Measurements from ENCODE around the gene TNS3.
"Not testable (repeated sequence)": the region's sequence is repeated elsewhere in the genome, so short reads cannot be mapped to it uniquely, and the experiment has no call there.

The TNS3 gene

DNA sequence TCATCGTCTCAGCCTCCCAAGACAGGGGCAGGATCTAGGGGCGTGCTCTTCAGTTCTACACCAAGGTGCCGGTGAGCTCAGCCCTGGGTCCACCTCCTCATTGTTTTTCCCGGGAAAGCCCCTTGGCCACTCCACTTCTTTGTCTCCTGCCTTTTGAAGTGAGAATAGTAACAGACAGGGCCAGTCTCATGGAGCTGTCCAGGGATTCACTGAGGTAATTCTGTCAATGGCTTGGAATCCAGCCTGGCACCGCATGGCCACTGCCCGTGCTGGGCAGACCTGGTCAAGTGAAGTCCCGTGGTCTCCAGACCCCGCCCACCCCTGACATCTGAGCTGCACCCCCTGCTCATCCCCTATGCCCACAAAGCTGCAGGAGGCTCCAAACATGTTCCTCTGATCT lies 138.9 kb downstream of the TNS3 start:
- peak; percentile 23 for DNase-seq

DNA sequence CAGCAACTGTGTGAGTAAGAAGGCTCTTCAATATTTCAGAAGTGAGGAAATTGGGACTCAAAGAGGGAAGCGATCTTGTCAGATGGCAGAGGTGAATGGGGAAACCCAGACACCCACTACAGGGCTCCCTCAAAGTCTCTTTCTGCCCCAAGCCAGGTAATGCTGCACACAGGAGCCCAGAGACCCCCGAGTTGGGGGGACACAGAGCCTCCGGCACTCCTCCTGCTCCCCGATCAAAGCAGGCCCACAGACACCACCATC lies 139.4 kb downstream of the TNS3 start:
- no peak for DNase-seq

DNA sequence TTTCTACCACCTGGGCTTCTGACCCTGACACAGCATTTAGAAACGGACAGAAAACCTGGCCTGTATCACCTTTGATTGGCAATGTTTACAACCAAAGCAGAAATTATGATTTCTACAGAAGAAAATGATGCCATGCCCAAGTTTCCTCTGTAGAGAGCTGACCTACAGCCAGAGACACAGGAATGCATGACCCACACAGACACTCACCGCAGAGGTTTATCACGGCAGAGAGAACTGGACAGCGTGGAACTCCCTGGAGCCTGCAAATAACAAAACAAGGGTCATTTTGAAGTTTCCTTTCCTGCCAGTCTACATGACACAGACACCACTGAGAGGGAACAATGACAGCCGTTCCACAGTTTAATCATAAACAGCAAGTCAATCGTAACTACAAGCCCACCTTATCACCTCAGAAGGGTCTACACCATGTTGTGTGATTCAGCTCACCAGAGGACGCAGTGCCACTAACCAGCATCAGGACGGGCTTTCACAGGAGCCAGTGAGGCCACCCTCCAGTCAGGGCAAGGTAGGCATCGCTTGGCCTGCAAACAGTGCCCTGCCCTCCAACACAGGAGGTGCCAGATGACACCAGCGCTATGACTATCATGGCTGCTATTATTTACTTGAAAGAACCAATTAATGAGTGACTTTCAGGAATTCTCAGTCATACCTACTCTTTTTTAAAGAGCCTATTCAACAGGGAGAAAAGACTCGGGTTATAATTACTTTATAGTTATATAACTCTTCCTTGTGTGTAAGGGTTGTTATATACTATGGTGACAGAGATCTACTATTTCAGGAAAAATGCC lies 139.9 kb downstream of the TNS3 start:
- peak; percentile 39 for DNase-seq

DNA sequence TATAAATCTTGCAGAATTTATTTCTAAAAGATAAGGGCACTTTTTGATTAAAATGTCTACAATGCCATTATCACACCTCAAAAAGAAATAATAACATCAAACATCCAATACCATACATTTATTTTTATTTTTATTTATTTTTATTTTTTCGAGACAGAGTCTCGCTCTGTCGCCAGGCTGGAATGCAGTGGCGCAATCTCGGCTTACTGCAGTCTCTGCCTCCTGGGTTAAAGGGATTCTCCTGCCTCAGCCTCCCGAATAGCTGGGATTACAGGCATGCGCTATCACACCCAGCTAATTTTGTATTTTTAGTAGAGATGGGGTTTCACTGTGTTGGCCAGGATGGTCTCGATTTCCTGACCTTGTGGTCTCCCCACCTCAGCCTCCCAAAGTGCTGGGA lies 140.9 kb downstream of the TNS3 start:
- DNase-seq: not testable (repeated sequence)

DNA sequence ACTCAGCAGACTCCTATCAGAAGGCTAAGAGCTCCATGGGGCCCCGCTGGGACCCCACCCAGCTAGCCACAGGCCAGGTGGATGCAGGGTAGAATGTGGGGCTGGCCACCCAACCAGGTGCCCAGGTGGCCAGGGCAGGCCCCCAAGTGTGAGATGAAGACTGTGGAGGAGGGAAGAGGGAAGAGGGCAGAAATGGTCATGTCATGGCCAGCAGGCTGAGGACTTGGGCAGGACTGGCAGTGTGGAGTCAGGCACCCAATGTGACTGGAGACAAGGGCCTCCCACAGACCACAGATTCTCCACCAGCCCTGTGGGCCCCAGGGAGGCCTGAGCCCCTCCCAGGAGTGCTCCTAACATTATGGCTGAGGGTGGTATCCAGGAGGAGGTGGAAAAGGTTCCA lies 141.6 kb downstream of the TNS3 start:
- DNase-seq: no peak

DNA sequence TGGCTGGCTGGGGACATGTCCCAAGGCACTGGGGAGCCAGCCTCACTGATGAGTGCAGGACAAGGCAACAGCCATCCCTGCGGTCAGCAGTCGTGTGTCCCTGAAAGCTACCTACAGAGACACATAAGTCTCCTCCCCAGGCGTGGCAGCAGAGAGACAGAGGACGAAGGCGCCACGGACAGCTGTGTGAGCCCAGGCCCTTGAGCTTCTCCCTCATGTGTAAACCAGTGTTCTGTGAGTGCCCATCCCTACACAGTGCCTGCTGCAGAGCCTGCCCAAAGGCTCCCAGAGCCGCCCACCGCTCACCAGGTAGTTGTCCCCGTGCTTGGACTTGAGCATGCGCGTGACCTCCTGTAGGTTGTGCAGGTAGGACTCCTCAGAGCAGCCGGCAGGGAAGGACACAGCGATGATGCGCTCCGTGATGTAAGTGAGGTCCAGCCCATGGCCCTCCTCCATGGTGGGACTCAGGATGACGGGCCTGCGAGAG lies 142.7 kb downstream of the TNS3 start:
- DNase-seq: no peak

DNA sequence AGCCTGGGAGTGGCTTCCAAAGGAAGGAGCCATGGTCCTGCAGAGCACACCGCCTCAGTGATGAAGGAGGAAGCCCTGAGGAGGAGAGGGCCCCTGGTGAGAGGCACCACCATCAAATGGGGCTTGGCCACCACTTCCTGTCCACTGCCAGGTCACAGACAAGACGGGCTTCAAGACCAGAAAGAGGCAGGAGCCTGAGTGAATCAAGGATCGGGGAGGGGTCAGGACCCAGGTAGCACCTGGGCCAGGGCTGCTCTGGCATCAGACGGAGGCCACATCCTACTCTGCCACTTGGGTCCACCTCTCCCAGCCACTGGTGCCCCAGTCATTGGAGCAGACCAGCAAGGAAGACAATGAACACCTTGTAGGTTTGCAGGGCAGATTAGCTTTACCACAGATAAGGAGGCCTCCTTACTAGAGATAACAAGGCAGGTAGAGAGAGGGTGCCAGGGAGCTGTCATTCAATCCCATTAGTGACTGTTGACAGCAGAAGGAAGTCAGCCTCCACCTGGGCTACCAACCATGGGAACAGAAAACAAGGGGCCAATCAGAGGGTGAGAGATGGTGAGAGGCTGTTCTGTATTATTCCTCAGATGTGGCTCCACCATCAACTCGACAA lies 143.4 kb downstream of the TNS3 start:
- no peak for DNase-seq

DNA sequence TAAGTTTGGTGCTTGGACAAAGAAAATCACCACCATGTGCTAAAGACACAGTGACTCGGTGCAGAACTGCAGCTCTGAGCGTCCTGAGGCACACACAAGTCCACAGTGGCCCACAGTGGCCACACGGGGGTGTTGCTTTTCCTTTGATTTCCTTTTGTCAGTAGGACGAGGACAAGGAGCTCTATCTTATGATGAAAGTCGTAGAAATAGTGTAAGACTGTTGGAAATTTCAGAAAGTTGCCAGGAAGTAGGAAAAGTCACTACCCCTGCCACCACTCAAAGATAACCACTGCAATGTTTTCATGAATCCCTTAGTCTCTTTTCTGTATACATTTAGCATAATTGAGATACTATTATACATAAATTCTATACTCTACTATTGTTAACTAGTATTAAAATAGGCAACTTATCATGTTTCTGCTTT lies 146.0 kb downstream of the TNS3 start:
- DNase-seq: peak; percentile 57

DNA sequence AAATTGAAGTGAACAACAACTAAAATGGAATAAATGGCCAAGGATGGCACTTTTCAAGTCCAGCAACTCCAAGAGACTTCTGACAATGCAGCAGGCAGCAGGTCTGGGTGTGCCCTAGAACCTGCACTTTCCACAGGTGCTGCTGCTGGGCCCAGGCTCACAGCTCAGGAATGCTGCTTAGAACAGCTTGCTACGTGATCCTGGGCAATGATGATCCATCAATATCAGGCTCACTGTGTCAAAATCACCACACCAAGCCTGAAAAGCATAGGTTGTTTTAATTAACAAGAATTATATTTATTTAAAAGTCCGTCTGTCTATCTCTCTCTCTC lies 148.4 kb downstream of the TNS3 start:
- DNase-seq: no peak

DNA sequence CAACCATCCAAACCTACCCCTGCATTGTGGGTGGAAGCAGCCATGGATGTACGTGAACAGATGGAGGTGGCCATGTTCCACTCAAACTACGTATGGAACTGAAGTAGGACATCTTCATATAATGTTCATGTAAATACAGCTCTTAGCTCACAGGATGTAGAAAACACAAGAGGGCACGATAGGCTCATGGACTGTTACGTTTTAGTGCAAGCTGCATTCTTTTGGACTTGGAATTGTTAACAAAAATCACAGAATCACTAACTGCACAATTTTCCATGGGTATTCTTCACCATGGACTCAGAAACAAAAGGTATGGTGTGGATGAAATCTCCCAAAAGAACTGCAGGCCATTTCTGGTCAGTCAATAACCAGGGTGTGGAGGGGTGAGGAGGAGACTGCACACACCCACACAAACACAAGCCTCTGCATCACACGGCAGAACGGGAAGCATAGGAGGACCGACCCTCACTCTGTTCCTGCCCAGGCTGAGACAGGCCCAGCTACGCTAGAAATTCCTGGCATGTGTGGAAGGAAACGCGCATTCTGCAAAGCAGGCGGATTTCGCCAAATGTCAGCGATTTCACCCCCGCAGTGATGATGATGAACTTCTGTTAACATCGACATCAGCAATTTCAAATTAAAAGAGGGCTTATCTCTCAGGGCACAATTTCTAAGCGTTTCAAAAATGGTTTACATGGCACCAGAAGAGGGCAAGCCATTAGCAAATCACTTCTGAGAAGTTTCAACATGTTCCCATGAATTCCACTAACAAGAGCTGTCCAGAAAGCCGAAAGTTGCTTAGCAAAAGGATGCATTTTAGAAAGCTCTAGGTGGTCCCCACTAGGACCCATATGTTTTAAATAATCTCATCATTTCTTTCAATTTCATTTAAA lies 149.0 kb downstream of the TNS3 start:
- DNase-seq: no peak

DNA sequence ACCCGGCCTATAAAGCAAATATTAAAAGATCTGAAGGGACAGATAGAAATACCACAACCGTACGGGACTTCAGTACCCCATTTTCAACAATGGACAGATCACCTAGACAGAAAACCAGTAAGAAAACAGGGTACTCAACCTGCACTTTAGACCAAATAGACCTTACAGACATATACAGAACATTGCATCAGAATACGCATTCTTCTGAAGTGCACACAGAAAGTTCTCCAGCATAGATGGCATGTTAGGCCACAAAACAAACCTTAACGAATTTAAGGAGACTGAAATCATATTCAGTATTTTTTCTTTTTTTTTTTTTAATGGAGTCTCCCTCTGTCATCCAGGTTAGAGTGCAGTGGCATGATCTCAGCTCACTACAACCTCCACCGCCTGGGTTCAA lies 151.5 kb downstream of the TNS3 start:
- no peak for DNase-seq

DNA sequence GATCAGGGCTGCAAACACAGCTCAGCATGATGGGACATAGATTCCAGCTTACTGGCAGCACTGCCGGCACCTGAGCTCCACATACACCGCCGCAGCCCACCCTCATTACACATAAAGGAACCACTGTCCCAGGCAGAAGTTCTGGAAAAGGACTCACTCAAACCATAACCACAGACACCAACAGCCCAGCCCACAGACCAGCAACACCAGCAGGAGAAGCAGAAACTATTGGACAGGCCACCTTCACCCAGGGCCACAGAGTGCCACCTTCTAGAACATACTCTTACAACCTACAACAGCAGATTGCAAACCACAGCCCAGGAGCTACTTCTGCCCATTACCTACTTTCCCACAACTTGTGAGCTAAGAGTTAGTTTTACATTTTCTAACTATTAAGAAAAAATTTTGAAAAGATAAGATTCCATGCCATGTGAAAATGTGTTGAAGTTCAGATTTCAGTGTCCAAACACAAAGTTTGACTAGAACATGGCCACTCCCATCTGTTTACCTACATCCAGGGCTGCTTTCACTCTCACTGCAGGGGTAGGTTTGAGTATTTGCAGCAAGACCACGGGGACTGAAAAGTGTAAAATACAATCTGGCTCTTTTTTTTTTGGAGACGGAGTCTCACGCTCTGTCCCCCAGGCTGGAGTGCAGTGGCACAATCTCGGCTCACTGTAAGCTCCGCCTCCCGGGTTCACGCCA lies 153.0 kb downstream of the TNS3 start:
- DNase-seq: no peak

DNA sequence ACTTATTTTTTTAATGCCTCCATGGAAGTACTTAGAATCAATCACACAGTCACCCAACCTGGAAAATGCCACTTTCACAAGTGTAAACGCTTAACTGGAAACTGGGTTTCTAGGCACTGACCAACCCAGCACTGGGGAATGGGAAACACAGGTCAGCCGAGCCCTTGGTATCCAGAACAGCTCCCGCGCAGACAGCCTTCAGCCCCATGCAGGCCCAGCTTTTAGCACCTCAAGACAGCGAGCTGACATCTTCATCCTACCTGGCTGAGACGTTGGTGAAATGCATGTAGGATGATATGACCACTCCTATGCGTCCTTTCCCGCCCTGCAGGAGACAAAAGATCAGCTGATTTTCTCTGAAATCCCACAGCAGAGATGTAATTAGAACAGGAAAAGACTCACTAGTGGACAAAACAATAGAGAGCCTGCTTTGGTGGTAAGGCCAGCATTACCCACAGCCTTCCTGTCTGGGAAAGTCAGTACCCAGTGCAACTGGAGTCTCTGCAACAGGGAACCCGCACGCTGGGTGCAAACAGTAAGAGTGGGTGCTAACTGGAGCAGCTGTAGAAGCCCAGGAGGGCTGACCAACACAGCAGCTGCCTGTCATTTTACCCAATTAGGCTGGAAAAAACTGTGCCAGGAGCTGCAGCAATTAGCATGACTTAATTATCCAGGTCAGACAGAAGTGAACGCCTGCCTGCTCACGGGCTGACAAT lies 153.7 kb downstream of the TNS3 start:
- DNase-seq: no peak

DNA sequence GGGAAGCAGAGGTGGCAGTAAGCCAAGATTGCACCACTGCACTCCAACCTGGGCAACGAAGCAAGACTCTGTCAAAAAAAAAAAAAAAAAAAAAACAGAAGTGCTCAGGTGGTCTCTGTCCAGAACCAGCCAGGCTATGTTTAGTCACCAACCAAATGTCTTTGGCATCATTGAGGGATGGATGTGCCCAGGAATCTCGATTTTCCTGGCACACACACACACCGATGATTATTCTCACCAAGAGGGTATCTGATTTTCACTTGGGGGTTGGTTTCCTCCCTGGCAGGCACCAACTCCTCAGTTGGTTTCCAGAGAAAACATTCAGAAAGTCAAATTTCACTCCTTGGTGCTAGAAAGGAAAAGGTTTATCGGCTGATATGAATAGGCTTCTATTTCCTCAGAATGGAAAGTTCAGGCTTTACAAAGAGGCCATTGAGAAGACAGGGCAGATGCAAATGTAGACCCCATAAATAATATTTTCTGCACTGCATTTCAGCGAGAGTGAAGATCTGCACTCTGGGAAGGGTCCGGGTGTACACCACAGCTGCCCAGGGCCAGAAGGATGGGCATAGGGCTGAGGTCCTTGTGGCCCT lies 154.8 kb downstream of the TNS3 start:
- no peak for DNase-seq

DNA sequence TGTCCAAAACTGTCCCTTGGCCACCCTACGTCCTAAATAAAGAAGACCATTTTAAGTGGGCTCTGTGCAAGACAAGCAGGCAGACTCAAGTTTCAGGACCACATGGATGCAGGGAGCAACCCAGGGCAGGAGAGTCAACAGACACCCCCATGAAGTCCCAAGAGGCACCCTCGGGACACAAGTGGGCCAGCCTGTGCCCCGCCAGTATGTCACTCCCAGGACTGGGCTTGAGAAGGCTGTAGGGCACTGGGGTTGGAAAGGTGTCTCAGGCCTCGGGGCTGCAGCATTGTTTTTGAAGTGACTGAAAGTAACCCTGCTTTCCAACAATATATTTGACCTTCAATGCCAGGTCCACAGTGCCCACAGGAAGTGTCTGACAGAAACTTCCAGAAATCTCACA lies 157.4 kb downstream of the TNS3 start:
- no peak for DNase-seq

DNA sequence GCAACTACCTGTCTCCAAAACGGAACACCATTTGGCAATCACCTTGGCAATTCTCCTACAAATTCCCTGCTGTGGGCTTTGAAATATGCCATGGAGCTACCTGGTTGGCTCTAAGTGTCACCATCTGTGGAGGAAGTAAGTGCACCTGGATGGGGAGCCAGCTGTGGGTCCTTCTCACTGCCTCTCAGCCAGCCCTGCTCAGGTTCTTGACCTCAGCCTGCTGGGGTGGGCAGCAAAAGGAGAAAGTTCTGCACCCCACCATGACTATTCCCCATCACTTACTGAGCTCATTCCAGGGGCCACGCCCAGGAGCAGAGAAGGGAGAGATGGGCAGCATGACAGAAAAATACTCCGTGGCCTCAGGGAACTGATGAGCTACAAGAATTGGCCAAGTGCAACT lies 158.7 kb downstream of the TNS3 start:
- no peak for DNase-seq

DNA sequence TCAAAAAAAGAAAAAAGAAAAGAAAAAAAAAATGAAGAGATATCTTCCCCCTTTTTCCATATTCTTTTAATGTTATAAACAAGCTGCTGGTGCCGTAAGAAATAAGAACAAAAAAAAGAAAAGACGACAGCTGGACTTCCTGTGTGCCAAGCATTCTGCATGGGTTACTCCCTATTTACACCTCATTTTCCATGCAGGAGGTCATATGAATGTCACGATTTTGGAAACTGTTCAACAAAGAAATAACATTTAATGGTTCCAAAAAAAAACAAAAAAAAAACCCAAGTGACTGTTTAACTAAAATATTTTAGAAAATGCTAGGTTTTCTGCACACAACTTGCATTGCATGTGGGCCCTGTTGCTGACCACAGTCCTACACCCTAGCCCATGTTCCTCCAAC lies 159.3 kb downstream of the TNS3 start:
- DNase-seq: no peak

DNA sequence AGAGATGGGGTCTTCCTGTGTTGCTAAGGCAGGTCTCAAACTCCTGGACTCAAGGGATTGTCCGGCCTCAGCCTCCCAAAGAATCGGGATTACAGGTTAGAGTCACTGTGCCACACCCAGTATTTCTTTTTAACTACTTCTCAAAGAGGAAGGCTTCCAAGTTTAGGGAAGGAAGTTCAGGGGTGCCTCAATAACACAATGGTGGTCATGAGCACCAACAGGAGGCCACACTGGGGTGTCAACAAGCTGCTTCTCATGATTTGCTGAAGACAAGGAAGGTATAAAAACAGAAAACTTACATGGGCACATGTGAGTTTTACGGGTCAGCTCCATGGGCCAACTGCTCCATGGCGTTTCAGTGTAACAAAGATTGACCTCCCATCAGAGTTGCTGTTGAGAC lies 160.5 kb downstream of the TNS3 start:
- DNase-seq: no peak

DNA sequence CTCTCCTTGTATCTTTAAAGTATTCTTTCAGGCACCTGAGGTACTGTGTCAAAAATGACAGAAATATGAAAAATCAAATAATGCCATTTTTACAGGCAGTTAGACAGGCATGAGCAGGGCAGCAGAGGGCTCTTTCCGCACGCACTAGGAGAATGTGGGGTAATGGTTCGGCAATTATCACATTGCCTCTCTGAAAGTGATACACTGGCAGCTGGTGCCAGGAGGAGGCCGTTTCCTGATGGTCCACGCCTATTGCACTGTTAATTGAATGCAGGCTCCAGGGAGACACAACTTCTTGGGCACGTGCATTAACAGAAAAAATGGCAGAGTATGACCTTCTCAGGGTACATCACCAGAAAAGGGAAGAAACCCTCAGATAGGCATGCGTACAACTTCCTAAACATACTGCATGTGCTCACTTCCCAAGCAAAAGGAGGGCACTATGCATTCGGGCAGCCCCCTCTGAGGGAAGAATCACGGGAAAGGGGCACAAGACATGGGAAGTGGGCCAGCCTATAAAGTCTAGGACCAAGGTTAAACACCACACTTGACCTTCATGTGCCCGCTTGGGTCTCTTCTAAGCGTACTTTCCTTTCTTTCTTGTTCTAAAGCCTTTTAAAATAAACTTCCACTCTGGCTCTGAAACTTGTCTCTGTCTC lies 161.7 kb downstream of the TNS3 start:
- DNase-seq: no peak

DNA sequence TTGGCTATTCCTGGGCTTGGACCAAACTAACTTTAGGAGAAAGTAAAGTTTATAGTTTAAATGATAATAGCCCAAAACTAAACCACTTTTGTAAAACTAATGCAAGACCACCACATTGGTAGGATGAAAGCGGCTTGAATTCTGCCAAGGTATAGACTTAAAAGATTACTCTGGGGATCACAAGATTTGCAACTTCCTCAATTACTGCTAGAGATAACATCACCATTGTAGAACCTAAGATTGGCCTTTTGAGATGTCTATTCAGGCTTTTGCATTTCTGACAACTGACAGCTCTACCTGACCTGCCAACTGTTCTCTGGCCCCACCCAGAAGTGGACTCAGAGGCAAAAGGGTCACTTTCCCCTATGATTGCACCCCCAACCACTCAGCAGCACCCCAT lies 162.4 kb downstream of the TNS3 start:
- no peak for DNase-seq

DNA sequence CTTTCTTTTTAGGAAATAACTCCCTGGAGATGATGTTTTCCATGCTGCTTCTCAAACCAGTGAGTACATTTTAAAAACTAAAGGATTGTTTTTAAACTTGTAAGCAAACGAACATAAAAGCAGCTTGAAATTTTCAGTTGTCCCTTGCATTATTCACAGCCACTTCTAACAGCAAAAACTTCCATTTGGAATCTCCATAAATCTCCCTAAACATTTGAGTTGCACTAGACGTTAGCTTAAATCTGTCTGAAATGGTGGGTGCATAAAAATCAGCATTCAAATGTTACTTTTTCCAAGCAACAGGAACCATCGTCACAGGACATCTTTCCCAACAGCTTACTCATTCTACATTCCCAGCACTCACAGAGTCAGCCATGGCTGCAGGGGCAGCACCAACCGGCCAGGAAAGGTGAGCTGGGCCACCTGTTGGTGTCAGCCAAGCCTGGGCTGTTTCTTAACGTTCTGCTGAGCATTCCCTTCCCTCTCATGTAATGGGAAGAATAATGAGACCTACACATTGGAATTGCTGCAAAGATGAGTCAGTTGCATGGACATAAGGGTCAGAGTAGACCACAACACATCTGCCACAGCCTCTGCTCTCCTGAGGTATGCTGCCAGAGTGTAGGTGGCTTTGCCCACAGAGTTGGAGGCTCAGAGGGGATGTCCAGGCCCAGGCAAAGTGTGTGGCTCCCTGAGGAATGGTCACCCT lies 163.2 kb downstream of the TNS3 start:
- DNase-seq: peak; percentile 22
